ENCODE results near the gene STXBP5.
A peak's percentile ranks its signal among the peaks of the same experiment; 100 is the strongest.

STXBP5 gene

DNA sequence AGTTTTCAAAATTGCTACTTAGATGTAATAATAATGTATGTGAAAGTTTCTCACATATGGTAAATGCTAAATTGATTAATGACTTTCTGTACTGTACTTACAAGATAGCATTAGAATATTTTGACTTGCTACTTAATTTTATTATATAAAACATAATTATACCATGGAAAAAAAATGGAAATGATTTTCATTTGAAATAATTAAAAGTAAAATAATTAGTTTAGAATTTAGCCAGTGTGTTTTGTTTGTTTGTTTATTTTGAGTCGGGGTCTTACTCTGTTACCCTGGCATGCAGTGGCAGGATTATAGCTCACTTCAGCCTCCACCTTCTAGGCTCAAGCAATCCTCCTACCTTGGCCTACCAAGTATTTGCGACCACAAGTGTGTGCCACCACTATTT lies 7.1 kb downstream of the STXBP5 start:
- DNase-seq (ENCODE audit: low spot score): no peak

DNA sequence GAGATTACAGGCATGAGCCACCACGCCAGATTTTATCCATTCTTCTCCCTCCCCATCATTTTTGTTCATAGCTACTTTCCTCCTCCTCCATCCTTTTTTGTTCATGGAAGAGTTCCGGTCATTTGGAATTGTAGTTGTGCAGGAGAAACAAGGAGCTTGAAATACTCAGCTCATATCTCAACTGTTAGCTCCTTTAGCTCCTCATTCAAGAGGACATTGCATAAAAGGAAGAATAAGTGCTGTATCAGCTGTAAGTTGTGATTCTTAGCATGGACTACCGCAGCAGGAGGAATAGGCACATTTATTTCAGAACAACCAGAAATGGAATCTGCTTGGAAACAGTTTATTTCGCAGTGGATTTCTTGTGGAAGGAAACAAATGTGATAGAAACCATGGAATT lies 7.6 kb downstream of the STXBP5 start:
- DNase-seq (ENCODE audit: low spot score): no peak

DNA sequence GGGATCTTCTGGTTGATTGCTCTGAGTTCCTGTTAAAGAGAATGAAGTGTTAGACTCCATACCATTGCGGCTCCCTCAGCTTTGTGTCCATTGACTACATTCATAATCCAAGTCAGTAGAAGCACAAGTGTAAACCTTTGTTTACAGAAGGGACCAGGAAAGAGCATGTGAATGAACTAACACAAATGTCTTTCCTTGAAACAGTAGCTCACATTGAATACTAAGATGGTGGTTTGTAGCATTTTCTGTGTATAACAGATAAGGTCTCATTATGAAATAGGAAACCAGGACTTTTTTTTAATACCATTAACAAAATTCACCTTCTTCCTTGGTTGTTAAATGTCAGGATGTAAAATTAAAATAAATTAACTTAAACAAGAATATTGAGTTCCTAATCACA lies 8.4 kb downstream of the STXBP5 start:
- no peak for DNase-seq (ENCODE audit: low spot score)

DNA sequence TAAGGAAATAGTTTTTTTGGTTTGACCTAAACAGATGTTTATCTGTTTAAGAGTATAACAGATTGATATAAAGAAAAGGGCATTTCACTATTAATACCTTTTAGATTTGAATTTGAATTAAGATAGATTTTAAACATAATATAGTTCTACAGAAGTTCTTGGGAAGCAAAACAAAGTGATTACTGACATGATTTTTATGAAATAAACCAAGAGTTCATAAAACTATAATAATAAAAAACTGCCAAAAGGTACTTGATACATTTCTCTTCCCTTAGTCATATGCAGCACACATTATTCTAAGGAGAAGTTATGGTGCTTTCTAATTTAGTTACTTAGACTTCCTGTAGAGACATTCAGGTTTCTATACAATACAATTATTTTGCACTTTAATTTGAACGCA lies 9.6 kb downstream of the STXBP5 start:
- no peak for DNase-seq (ENCODE audit: low spot score)

DNA sequence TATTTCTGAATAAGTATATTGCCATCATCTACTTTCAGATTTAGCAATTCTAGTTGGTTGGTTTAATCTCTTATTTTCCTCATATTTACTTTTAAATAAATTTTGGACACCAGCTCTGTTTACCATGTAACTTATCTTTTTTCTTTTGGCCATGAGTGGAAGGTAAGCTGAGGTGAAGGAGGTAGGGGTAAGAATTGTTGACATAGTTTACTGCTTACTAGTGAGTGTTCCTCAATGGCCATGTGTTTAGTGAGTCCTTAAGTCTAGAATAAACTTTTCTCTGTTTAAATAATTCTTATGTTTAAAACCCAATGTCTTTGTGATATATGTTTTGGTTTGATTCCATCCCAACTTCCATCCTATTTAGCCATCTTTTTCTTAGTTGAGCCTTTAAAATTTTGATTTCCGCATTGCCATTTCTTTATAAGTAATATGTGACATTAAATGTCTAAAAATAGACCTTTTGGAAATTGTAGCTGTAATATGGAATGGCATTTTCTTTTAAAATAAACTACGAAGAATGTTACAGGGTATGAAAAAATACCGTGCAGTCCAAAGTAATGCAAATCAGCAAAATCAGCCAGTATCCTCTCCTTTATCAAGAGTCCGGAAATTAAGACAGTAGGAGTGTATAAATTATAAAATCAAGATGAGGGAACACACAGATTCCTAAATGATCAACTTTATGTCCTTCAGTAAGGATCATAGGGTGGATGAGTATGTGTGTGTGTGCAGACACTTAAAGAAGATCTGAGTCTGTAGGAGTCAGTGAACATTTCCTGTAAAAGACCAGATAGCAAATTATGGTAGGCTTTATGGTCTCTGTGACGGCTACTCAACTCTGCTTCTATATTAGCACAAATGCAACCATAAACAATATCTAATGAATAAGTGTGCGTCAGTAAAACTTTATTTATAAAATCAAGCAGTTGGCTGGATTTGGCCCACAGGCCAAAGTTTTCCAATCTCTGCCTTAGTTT lies 10.3 kb downstream of the STXBP5 start:
- no peak for DNase-seq (ENCODE audit: low spot score)

GRCh38 chr6:147216915-147217314 lies 12.7 kb downstream of the STXBP5 start:
- DNase-seq (ENCODE audit: low spot score): no peak

DNA sequence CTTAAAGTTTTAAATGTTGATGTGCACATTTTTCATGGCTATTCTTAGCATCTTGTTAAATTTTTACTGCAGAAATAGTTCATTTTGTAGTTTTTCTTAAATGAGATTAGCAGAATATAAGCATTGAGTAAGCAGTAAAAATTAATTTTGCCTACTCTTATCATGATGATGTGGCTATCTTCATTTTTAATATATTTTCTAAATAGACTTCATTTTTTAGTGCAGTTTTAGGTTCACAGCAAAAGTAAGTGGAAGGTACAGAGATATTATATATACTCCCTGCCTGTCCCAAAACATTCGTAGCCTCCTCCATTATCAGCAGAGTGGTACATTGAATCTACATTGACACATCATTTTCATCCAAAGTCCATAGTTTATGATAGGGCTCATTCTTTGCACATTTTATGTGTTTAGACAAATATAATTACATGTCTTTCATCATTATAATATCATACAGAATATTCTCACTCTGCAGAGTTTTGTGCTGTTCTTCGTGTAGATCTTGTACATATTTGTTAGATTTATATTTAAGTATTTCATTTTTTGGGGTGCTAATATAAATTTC lies 13.7 kb downstream of the STXBP5 start:
- no peak for DNase-seq (ENCODE audit: low spot score)

GRCh38 chr6:147218797-147219196 lies 14.6 kb downstream of the STXBP5 start:
- no peak for DNase-seq (ENCODE audit: low spot score)

DNA sequence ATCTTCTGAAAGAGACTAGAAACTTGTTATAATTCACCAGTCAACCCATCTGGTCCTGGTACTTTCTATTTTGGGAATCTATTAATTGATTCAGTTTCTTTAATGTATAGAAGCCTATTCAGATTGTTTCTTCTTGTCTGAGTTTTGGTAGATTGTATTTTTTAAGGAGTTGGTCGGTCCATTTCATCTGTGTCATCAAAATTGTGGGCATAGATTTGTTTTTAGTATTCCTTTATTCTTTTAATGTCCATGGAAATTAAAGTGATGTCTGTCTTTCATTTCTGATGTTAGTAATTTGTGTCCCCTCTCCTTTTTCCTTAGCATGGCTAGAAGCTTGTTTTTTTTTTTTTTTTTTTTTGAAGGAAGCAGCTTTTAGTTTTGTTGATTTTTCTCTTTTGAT lies 15.2 kb downstream of the STXBP5 start:
- DNase-seq (ENCODE audit: low spot score): no peak

DNA sequence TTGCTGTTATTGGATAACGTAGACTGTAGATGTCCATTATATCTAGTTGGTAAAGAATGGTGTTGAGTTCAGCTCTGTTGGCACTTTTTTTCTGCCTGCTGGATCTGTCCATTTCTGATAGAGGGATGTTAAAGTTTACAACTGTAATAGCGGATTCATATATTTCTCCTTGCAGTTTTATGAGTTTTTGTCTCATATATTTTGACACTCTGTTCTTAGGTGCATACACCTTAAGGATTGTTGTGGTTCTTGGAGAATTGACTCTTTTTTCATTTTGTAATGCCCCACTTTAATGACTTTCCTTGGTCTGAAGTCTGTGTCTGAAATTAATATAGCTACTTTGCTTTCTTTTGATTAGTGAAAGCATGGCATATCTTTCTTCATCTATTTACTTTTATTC lies 16.1 kb downstream of the STXBP5 start:
- DNase-seq (ENCODE audit: low spot score): no peak

GRCh38 chr6:147221739-147222138 lies 17.5 kb downstream of the STXBP5 start:
- DNase-seq (ENCODE audit: low spot score): no peak

DNA sequence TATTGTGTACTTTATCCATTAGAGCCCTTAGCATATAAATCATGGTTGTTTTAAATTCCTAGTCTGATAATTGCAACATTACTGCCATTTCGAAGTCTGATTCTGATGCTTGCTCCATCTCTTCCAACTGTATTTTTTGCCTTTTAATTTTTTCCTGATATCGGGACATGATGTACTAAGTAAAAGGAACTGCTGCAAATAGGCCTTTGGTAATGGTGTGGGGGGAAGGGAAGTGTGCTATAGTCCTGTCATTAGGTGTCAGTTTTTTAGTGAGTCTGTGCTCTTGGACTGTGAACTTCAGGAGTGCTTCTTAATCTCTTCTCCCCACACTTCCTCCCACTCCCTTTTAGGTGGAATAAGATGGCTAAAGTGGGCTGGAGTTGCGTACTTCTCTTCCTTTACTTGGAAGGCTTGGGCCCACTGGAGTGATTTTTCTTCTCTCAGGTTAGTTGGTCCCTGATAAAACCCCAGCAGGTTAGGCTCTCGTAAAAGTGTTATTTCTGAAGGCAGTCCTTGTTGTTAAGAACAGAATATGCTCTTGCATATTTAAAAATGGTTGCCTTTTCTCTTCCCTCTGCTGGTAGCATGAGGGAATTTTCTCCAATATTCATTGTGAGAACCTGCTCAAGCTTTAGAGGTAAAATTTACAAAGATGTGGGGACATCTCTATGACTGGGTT lies 18.1 kb downstream of the STXBP5 start:
- DNase-seq (ENCODE audit: low spot score): peak; percentile 20

DNA sequence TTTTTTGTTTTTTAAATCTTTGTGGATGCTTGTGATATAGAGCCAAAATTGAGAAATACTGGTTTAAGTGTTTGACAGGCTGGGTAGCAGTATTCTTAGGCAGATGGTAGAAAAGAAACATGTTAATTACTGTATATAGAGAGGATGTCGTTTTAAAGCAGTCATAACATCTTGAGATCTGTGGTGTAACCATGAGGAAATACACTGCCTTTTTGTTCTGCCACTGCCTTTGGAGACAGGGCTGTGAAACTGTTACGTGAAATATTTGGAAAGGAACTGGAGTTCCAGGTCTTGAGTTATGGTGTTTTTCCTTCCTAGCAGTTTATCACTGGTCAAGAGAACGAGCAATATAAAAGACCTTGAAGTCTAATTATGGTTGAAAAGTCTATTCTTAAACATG lies 19.5 kb downstream of the STXBP5 start:
- no peak for DNase-seq (ENCODE audit: low spot score)

- DNase-seq (ENCODE audit: low spot score): no peak
These were observed 22.0 kb downstream of the STXBP5 start for GRCh38 chr6:147226163-147226724.

DNA sequence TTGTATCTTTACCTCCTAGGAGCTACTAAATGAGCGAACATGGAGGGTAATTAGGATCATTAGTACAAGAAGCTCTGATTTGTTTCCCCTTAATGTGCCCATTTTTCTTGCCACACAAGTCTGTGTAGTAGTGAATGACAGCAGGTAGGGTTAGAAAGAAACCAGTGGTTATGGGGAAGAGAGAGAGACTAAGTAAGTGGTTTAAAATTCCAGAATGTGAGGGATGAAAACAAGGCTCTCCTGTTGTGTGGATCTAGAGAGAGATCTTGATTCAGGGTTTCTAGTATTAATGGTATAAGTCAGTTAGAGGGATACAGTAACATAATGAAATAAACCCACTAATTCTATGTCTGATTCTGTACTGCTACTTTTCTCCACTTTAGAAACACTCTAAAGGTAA lies 22.7 kb downstream of the STXBP5 start:
- DNase-seq (ENCODE audit: low spot score): no peak

DNA sequence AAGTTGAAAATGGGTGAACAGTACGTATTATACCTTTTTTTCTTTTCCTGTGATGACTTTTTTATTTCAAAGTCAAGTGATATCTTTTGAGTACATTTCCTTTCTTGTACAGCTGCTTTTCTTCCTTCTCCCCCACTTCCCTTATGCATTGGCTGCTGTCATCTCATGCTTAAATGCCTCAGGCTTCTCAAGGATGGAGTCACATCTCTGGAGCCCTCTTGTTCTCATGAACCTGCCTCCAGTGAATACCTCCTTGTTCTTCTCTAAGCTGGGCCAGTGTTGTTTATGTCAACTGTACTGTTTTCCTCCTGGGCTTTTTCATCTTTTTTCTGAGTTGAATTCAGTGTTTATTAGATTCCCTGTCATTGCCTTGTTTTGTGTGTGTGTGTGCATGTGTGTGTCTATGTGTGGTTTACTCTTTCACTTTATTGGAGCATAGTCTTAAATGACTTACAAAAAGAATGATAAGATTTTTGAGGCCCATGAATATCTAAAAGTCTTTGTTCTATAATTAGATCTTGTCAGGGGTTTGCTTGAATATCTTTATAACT lies 23.6 kb downstream of the STXBP5 start:
- DNase-seq (ENCODE audit: low spot score): no peak

DNA sequence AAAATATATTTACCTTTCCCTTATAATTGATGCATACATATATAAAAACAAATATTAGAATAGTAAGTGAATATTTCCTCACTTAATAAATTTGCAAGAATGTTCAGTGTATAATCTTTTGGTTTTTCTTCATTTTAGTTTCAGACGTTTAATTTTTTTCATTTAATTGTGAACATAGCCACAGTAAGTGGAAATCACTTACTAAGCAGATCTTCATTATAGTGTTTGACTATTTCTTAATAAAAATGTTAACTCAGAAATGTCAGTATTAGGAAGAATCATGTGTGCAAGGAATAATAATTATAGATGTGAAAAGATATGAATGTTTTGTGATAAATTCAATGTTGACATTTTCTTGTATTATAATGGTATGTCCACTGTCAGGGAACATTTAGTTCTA lies 27.4 kb downstream of the STXBP5 start:
- no peak for DNase-seq (ENCODE audit: low spot score)

GRCh38 chr6:147234685-147235084 lies 30.5 kb downstream of the STXBP5 start:
- DNase-seq (ENCODE audit: low spot score): no peak

- peak; percentile 11 for DNase-seq (ENCODE audit: low spot score)
These were observed 33.9 kb downstream of the STXBP5 start for GRCh38 chr6:147238164-147238563.

DNA sequence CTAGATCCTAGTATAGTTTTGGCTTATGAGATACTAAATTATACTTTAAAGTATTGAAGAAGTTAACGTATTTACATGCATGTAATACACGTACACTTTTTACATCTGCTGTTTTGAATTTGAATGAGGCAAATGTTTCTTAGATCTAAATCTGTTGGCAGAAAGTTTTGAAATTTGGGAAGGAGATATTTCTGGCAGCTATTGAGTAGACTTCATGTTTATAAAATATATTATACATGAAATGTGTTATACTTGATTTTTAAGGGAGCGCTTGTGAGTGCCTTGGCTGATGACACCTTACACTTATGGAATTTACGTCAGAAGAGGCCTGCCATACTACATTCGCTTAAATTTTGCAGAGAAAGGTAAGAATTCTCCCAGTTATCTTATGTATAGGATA lies 34.7 kb downstream of the STXBP5 start:
- DNase-seq (ENCODE audit: low spot score): no peak

- no peak for DNase-seq (ENCODE audit: low spot score)
These were observed 40.6 kb downstream of the STXBP5 start for GRCh38 chr6:147244832-147245231.

GRCh38 chr6:147245693-147246092 lies 41.5 kb downstream of the STXBP5 start:
- DNase-seq (ENCODE audit: low spot score): no peak

All from D341Med (cell line).